Adrenal gland (tissue), 5 donors: Measurements from ENCODE around the gene SLC4A5.

Experiments used
- CTCF ChIP-seq, 6 experiments: fragments of 450-650 bp in 4 of 6; fragments of 200-600 bp in 2 of 6; sonication (generic) in 1 of 6; IDR thresholded peaks; 1 replicate in 5 of 6; 2 replicates in 1 of 6; pipeline versions ENCODE4 v1.5.1 to v1.8.0; 2016 to 2021; ENCODE audit warnings: antibody characterized with exemption in 6 of 6, mild to moderate bottlenecking in 2 of 6, moderate library complexity in 1 of 6
- POLR2A ChIP-seq, 2 donors: fragments of 450-650 bp; IDR thresholded peaks; one replicate each; pipeline ENCODE4 v1.6.1; 2017; ENCODE audit warnings: antibody characterized with exemption in 2 of 2, mild to moderate bottlenecking in 2 of 2, moderate library complexity in 1 of 2
- donor health status: DM: no; HTN: no; CAD: no.

GRCh38 chr2:74238879-74239278 lies 104.3 kb downstream of the SLC4A5 start:
- TF ChIP-seq CTCF (IDR thresholded peaks at IDR 0.05) (no peak), POLR2A (IDR thresholded peaks at IDR 0.05) (no peak)
